K562 (cell line): Measurements from ENCODE around the gene TLR5. TPM values are rescaled to one million over a fixed set of nuclear protein-coding genes. Genes with fewer than 3 reads are reported as not detected.

Experiments used
- ATAC-seq: fragments of 200-7000 bp; cut with Tn5 transposase; 3 replicates; pipeline ENCODE4 v1.9.1; 2020; ENCODE audit warnings: moderate library complexity
- BruUV-seq: library from RNA; stranded (reverse); fragments of 400-500 nt; replicated peaks from 2 replicates; lab custom pipeline; 2021; lab: Mats Ljungman, UMichigan
- CTCF ChIA-PET: fragments of 300-600 bp; formaldehyde crosslinking; extraction: SDS; loops from one replicate; lab custom pipeline; 2021; ENCODE audit warnings: low intra/inter-chr PET ratio; lab: Yijun Ruan, JAX
- POLR2A ChIA-PET: fragments of 300-600, 350-650 bp; sonication (Branson Sonifier 250); formaldehyde crosslinking; extraction: SDS; loops from one replicate; lab custom pipeline; 2021; ENCODE audit warnings: antibody characterized with exemption, inconsistent platforms; lab: Yijun Ruan, JAX
- DNase-seq, 4 experiments: peaks; one replicate each; pipeline versions ENCODE4 v3.0.0 to v3.0.0-alpha.2; 2011 to 2018; ENCODE audit warnings: low spot score in 3 of 4, mixed read lengths in 3 of 4; ENCODE audit errors: extremely low read depth in 1 of 4
- FAIRE-seq: peaks from 2 replicates; lab custom pipeline; 2011; peaks lifted over from hg19 to GRCh38; lab: Jason Lieb, UNC
- H2AFZ ChIP-seq: 2 replicates; pipeline ENCODE4 v1.6.0; 2011; ENCODE audit warnings: low read depth, low read length, control low read depth, inconsistent platforms
- H3K27ac ChIP-seq: fragments of 200-600 bp; 3 replicates; pipeline ENCODE4 v1.8.0; 2011; ENCODE audit warnings: low read depth, mild to moderate bottlenecking, control low read depth, inconsistent platforms, low read length, moderate library complexity, mixed read lengths; ENCODE audit errors: extremely low read depth
- H3K27me3 ChIP-seq, 2 experiments: fragments of 300-600 bp in 1 of 2; 2 replicates in 1 of 2; 3 replicates in 1 of 2; pipeline versions ENCODE4 v1.6.0 to v1.8.0; 2011; ENCODE audit warnings: inconsistent platforms in 2 of 2, low read length in 2 of 2, mild to moderate bottlenecking in 1 of 2, mixed read lengths in 1 of 2, moderate library complexity in 1 of 2; ENCODE audit not compliant: control insufficient read depth in 2 of 2, insufficient read depth in 2 of 2
- H3K36me3 ChIP-seq: fragments of 300-600 bp; 3 replicates; pipeline ENCODE4 v1.8.0; 2011; ENCODE audit warnings: mild to moderate bottlenecking, low read length, inconsistent platforms; ENCODE audit not compliant: control insufficient read depth, insufficient read depth
- H3K4me1 ChIP-seq, 2 experiments: fragments of 200-600 bp in 1 of 2; replicated peaks in 1 of 2; 2 replicates in 1 of 2; 3 replicates in 1 of 2; pipeline versions ENCODE4 v1.5.1 to v1.8.0; 2011; ENCODE audit warnings: inconsistent platforms in 2 of 2, low read length in 2 of 2, mild to moderate bottlenecking in 1 of 2, mixed read lengths in 1 of 2, moderate library complexity in 1 of 2; ENCODE audit not compliant: control insufficient read depth in 2 of 2, insufficient read depth in 2 of 2
- H3K4me2 ChIP-seq: 2 replicates; pipeline ENCODE4 v1.6.1; 2011; ENCODE audit warnings: low read length, control low read depth, inconsistent platforms, mixed read lengths; ENCODE audit not compliant: insufficient read depth
- H3K4me3 ChIP-seq: fragments of 200-600 bp; sonication (generic), shearing (Covaris generic); 2 replicates; pipeline ENCODE4 v1.5.1; 2016; ENCODE audit warnings: control low read depth, inconsistent platforms
- H3K79me2 ChIP-seq: fragments of 200-600 bp; 3 replicates; pipeline ENCODE4 v1.8.0; 2011; ENCODE audit warnings: low read length, inconsistent platforms; ENCODE audit not compliant: control insufficient read depth, insufficient read depth
- H3K9ac ChIP-seq, 2 experiments: 2 replicates each; pipeline versions ENCODE4 v1.6.0 to v1.6.1; 2011; ENCODE audit warnings: low read depth in 2 of 2, low read length in 2 of 2, control low read depth in 1 of 2, inconsistent platforms in 1 of 2, mild to moderate bottlenecking in 1 of 2, mixed read lengths in 1 of 2; ENCODE audit not compliant: insufficient read depth in 1 of 2
- H3K9me1 ChIP-seq: one replicate; pipeline ENCODE4 v1.6.0; 2011; ENCODE audit warnings: inconsistent platforms, mild to moderate bottlenecking, low read length, moderate library complexity; ENCODE audit not compliant: control insufficient read depth, insufficient read depth
- H3K9me3 ChIP-seq: replicated peaks from 2 replicates; pipeline ENCODE4 v1.5.1; 2011; ENCODE audit warnings: low read depth, low read length, inconsistent platforms; ENCODE audit not compliant: control insufficient read depth, insufficient read depth
- H4K20me1 ChIP-seq: replicated peaks from 2 replicates; pipeline ENCODE4 v1.6.1; 2011; ENCODE audit warnings: low read length, inconsistent platforms, mixed read lengths; ENCODE audit not compliant: control insufficient read depth, insufficient read depth
- ARID3A ChIP-seq: IDR thresholded peaks from 2 replicates; pipeline ENCODE4 v1.6.1; 2012; ENCODE audit warnings: low read depth, low read length, improper control_type of control experiment, borderline replicate concordance
- ATF4 ChIP-seq: fragments of 450-650 bp; formaldehyde crosslinking; IDR thresholded peaks from 2 replicates; pipeline ENCODE4 v1.4.0; 2022; ENCODE audit warnings: mild to moderate bottlenecking, moderate library complexity
- CHCHD3 ChIP-seq: fragments of 250-450 bp; sonication (Bioruptor Pico); IDR thresholded peaks from 2 replicates; pipeline ENCODE4 v2.1.2; 2022; ENCODE audit warnings: mild to moderate bottlenecking
- E2F1 ChIP-seq: sonication (generic); formaldehyde crosslinking; IDR thresholded peaks from 2 replicates; pipeline ENCODE4 v1.8.1; 2023; ENCODE audit warnings: mild to moderate bottlenecking, missing genetic modification reagents, moderate library complexity
- HNRNPL ChIP-seq: fragments of 200-400 bp; formaldehyde crosslinking; IDR thresholded peaks from 2 replicates; pipeline ENCODE4 v1.6.1; 2017; ENCODE audit warnings: low read depth, mild to moderate bottlenecking, low read length
- HOMEZ ChIP-seq: fragments of 250-450 bp; sonication (Bioruptor Pico); IDR thresholded peaks from 2 replicates; pipeline ENCODE4 v1.4.0; 2020; ENCODE audit warnings: mild to moderate bottlenecking, moderate library complexity
- MBD2 ChIP-seq: sonication (generic); IDR thresholded peaks from 2 replicates; pipeline ENCODE4 v1.6.1; 2016; ENCODE audit warnings: low read depth, borderline replicate concordance
- NCOA2 ChIP-seq, 2 experiments: fragments of 450-650 bp; IDR thresholded peaks; 2 replicates each; pipeline ENCODE4 v1.6.1; 2018; ENCODE audit warnings: mild to moderate bottlenecking in 2 of 2, moderate library complexity in 1 of 2; ENCODE audit not compliant: partially characterized antibody in 2 of 2
- SETDB1 ChIP-seq: IDR thresholded peaks from one replicate; pipeline ENCODE4 v1.6.1; 2012; ENCODE audit warnings: low read length, control low read depth, inconsistent platforms
- SNIP1 ChIP-seq: fragments of 450-650 bp; IDR thresholded peaks from 2 replicates; pipeline ENCODE4 v1.7.1; 2017; ENCODE audit warnings: low read depth, mild to moderate bottlenecking
- STAT5B ChIP-seq: fragments of 250-450 bp; sonication (Bioruptor Pico); IDR thresholded peaks from 2 replicates; pipeline ENCODE4 v1.8.0; 2021; ENCODE audit warnings: mild to moderate bottlenecking, inconsistent platforms
- ZNF121 ChIP-seq: sonication (generic); formaldehyde crosslinking; conservative IDR thresholded peaks from 2 replicates; pipeline ENCODE4 v1.8.0; 2022; ENCODE audit warnings: missing genetic modification reagents
- ZNF274 ChIP-seq: IDR thresholded peaks from 2 replicates; pipeline ENCODE4 v1.6.1; 2011; ENCODE audit warnings: low read depth, mild to moderate bottlenecking, low read length, moderate library complexity, borderline replicate concordance
- ZNF449 ChIP-seq: fragments of 250-450 bp; sonication (Bioruptor Pico); IDR thresholded peaks from 2 replicates; pipeline ENCODE4 v1.8.0; 2022; ENCODE audit warnings: moderate library complexity, mild to moderate bottlenecking, inconsistent platforms
- whole genome bisulfite sequencing: fragments of 100-300 bp; shearing (Covaris generic); methylation state at CpG from one replicate; pipeline ENCODE4 v1.1.6; 2016; ENCODE audit warnings: low coverage, mixed read lengths; ENCODE audit not compliant: insufficient coverage; ENCODE audit errors: missing lambda C conversion rate; 5-methylcytosine and 5-hydroxymethylcytosine counted together
- in situ Hi-C: fragments of 300-500 bp; cut with MboI; formaldehyde crosslinking; loops from 4 replicates; pipeline ENCODE4 v1.15.0; 2018; ENCODE audit warnings: inconsistent platforms, mixed read lengths
- intact Hi-C: fragments of 100-400 bp; cut with micrococcal nuclease; formaldehyde crosslinking; loops from 2 replicates; pipeline ENCODE4 v1.14.2; 2022
- polyA plus RNA-seq, 8 experiments: library from polyadenylated mRNA; depleted of rRNA in 4 of 8; stranded (reverse) in 5 of 8; unstranded in 3 of 8; fragments of >200 nt; fragmentation: Nextera tagmentation in 2 of 8; fragmentation: Illumina TruSeq in 1 of 8; extraction: Ambion mirVana in 2 of 8; extraction: Trizol in 1 of 8; gene quantifications; 2 replicates each; pipeline versions ENCODE4 v1.2.1 to v1.2.3, GENCODE V29; 2011 to 2014; ENCODE audit warnings: inconsistent platforms in 1 of 8, missing spikeins in 1 of 8
- total RNA-seq, 7 experiments: library from RNA; depleted of rRNA in 6 of 7; stranded (reverse); fragments of >200 nt in 6 of 7; fragmentation: Illumina TruSeq in 2 of 7; extraction: Trizol in 2 of 7; gene quantifications; 2 replicates each; pipeline versions ENCODE4 v1.2.1 to v1.2.3, GENCODE V29; 2011 to 2021; ENCODE audit warnings: low replicate concordance in 1 of 7

TLR5 gene
- total and polyA plus RNA-seq, 9 of the 15 experiments (the other 6 are each of a cell fraction or from before 2014, with no cell fraction given) = 0.93 to 7.4 (median 1.9) TPM

- TF ChIP-seq ATF4 (CRISPR knock-in tag) (no peak), NCOA2 (IDR thresholded peaks at IDR 0.05; ENCODE audit: partially characterized antibody in 2 of 2) (no peak)
Measured at GRCh38 chr1:223180731-223181321, 37.8 kb upstream of the TLR5 start (continued).

- in situ Hi-C loops = no loop called here
- Histone ChIP-seq H3K27ac (no peak overlapping the region), H3K9ac (no peak overlapping the region), H2AFZ (no peak overlapping the region), H3K4me2 (no peak overlapping the region), H3K4me3 (no peak overlapping the region), H3K4me1 (no peaks in the 10 kb centered on the region; a peak in 2 of 5 replicates), H4K20me1 (no peaks in the 10 kb centered on the region), H3K9me3 (no peaks in the 10 kb centered on the region), H3K9me1 (no peaks in the 10 kb centered on the region), H3K36me3 (no peaks in the 10 kb centered on the region), H3K27me3 (no peaks in the 10 kb centered on the region; a peak in 1 of 5 replicates), H3K79me2 (no peaks in the 10 kb centered on the region)
- ATAC-seq (no peak), DNase-seq (no peak), FAIRE-seq (no peak)
- POLR2A ChIA-PET = interaction anchor here (1.1 kb wide), 1 partner anchor 27 kb away, joined by 3 read pairs; no protein-coding TSS in a partner anchor
- no TSS peak for BruUV-seq
- whole genome bisulfite sequencing = 17% methylated on average over 1 of the region's 1 CpG
- CTCF ChIA-PET = no interaction called here
- intact Hi-C loops = loop anchor here (5.0 kb wide), 1 partner anchor 153 kb away; no protein-coding TSS in a partner anchor
- TF ChIP-seq MBD2 (no peak), E2F1 (CRISPR knock-in tag) (no peak), SNIP1 (no peak), ZNF449 (no peak), HOMEZ (CRISPR knock-in tag) (no peak), ARID3A (no peak), SETDB1 (no peak), ZNF274 (no peak), STAT5B (CRISPR knock-in tag) (no peak), ZNF121 (CRISPR knock-in tag) (no peak), HNRNPL (no peak), CHCHD3 (CRISPR knock-in tag) (no peak)
Measured at GRCh38 chr1:223179786-223180185, 36.7 kb upstream of the TLR5 start.
